Astrocyte (in vitro differentiated cells and primary cell): ENCODE measurements around the gene NAP1L4. TPM values are rescaled to one million over a fixed set of nuclear protein-coding genes. Genes with fewer than 3 reads are reported as not detected.

ENCODE experiments used
- DNase-seq: peaks from one replicate; pipeline ENCODE4 v3.0.0-alpha.2; 2010; ENCODE audit warnings: low read depth
- FAIRE-seq: peaks from 2 replicates; lab custom pipeline; 2011; peaks lifted over from hg19 to GRCh38; lab: Jason Lieb, UNC
- H2AFZ ChIP-seq: 2 replicates; pipeline ENCODE4 v1.6.0; 2012; ENCODE audit warnings: low read depth, low read length, inconsistent platforms
- H3K27ac ChIP-seq: 2 replicates; pipeline ENCODE4 v1.5.1; 2011; ENCODE audit warnings: low read depth, low read length, inconsistent platforms
- H3K27me3 ChIP-seq: 2 replicates; pipeline ENCODE4 v1.6.0; 2011; ENCODE audit warnings: low read length, inconsistent platforms; ENCODE audit not compliant: insufficient read depth
- H3K36me3 ChIP-seq: 2 replicates; pipeline ENCODE4 v1.5.1; 2011; ENCODE audit warnings: low read length, inconsistent platforms; ENCODE audit not compliant: insufficient read depth
- H3K4me1 ChIP-seq: 2 replicates; pipeline ENCODE4 v1.5.1; 2011; ENCODE audit warnings: low read length, inconsistent platforms; ENCODE audit not compliant: insufficient read depth
- H3K4me2 ChIP-seq: 2 replicates; pipeline ENCODE4 v1.6.0; 2012; ENCODE audit warnings: low read length, inconsistent platforms
- H3K4me3 ChIP-seq: 2 replicates; pipeline ENCODE4 v1.5.1; 2011; ENCODE audit warnings: low read depth, mild to moderate bottlenecking, low read length, inconsistent platforms; ENCODE audit not compliant: insufficient read depth
- H3K79me2 ChIP-seq: 2 replicates; pipeline ENCODE4 v1.6.0; 2012; ENCODE audit warnings: mild to moderate bottlenecking, low read length, inconsistent platforms; ENCODE audit not compliant: insufficient read depth
- H3K9ac ChIP-seq: 2 replicates; pipeline ENCODE4 v1.6.0; 2012; ENCODE audit warnings: mild to moderate bottlenecking, low read length, inconsistent platforms
- H3K9me3 ChIP-seq: 2 replicates; pipeline ENCODE4 v1.5.1; 2012; ENCODE audit warnings: low read depth, mild to moderate bottlenecking, low read length, inconsistent platforms; ENCODE audit not compliant: insufficient read depth
- H4K20me1 ChIP-seq: 2 replicates; pipeline ENCODE4 v1.6.0; 2012; ENCODE audit warnings: low read length, inconsistent platforms; ENCODE audit not compliant: insufficient read depth
- H3K27ac Mint-ChIP-seq: one replicate; pipeline ENCODE4 v1.8.0; 2021; ENCODE audit warnings: mild to moderate bottlenecking, mixed read lengths; ENCODE audit not compliant: unreplicated experiment
- H3K27me3 Mint-ChIP-seq: one replicate; pipeline ENCODE4 v1.8.0; 2021; ENCODE audit warnings: low read depth, mixed read lengths; ENCODE audit not compliant: unreplicated experiment
- H3K36me3 Mint-ChIP-seq: one replicate; pipeline ENCODE4 v1.8.0; 2021; ENCODE audit warnings: low read depth, mixed read lengths; ENCODE audit not compliant: unreplicated experiment
- H3K4me1 Mint-ChIP-seq: one replicate; pipeline ENCODE4 v1.8.0; 2021; ENCODE audit warnings: low read depth, mixed read lengths; ENCODE audit not compliant: unreplicated experiment
- H3K4me3 Mint-ChIP-seq: one replicate; pipeline ENCODE4 v1.8.0; 2021; ENCODE audit warnings: mild to moderate bottlenecking, moderate library complexity, mixed read lengths; ENCODE audit not compliant: unreplicated experiment
- H3K9me3 Mint-ChIP-seq: one replicate; pipeline ENCODE4 v1.8.0; 2021; ENCODE audit warnings: mild to moderate bottlenecking, mixed read lengths; ENCODE audit not compliant: unreplicated experiment
- CTCF ChIP-seq: IDR thresholded peaks from 2 replicates; pipeline ENCODE4 v1.5.1; 2011; ENCODE audit warnings: low read depth, mild to moderate bottlenecking, inconsistent platforms, low read length, moderate library complexity; ENCODE audit not compliant: insufficient read depth
- EZH2 ChIP-seq: IDR thresholded peaks from 2 replicates; pipeline ENCODE4 v1.6.1; 2012; ENCODE audit warnings: mild to moderate bottlenecking, low read length, inconsistent platforms; ENCODE audit not compliant: insufficient read depth
- total RNA-seq: library from RNA; stranded (reverse); gene quantifications from 2 replicates; pipeline ENCODE4 v1.2.1, GENCODE V29; 2021

The NAP1L4 gene
- total RNA-seq, 1 donor from 2014 or later = 153 TPM

DNA sequence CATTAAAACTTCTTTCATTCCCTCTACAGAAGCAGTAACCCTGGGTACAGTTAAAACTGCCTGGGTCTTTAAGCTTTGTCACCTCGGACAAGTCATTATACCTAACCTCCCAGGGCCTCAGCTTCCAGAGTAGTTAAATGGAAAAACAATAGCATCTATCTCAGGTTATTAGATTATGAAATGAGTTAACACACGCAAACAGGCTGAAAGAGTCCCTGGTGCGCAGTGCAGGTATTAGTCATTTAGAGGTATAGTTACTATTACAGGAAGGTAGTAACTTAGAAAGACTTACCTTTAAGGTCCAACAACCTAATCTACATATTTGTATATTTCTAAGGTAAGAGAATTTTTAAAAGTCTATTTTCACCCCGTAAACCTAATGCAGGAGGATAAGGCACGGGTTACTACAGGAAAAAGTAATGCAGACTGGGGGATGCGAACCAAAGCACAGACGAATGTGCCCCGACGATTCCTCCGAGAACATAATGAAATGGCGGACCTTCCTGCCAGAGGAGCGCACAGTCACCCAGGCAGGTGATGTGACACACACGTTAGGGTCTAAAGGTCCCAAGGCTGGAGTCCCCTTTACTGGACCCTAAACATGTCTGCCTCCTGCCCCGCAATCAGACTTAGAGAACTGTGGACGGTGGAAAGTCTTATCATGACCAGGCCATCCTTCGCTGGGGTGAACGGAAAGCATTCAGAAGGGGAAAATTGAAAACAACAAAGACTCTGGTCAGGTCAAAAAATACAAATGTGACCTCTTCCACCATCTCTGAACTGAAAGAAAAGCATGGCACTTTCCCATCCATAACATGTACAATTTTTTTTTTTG is 1.3 kb downstream of the NAP1L4 start:
- peak overlapping the region; percentile 98 for H3K4me2 ChIP-seq
- Mint-ChIP-seq H3K27ac (peak overlapping the region; percentile 95), H3K27me3 (no peaks in the 10 kb centered on the region), H3K36me3 (no peaks in the 10 kb centered on the region), H3K4me3 (peak overlapping the region; percentile 100), H3K9me3 (no peaks in the 10 kb centered on the region), H3K4me1 (peaks cover 21% of the 10 kb centered on the region)
- H3K36me3 ChIP-seq = no peaks in the 10 kb centered on the region
- FAIRE-seq (no peak), DNase-seq (no peak)
- peak overlapping the region; percentile 90 for H3K27ac ChIP-seq
- H3K79me2 ChIP-seq = peaks cover 62% of the 10 kb centered on the region
- no peak overlapping the region for H2AFZ ChIP-seq
- H3K9me3 ChIP-seq = no peaks in the 10 kb centered on the region
- H3K9ac ChIP-seq = peak overlapping the region; percentile 90
- H3K4me1 ChIP-seq = peaks cover 25% of the 10 kb centered on the region
- peak overlapping the region; percentile 95 for H3K4me3 ChIP-seq
- H4K20me1 ChIP-seq = peaks cover 56% of the 10 kb centered on the region
- TF ChIP-seq EZH2 (no peak), CTCF (no peak)
- no peaks in the 10 kb centered on the region for H3K27me3 ChIP-seq

DNA sequence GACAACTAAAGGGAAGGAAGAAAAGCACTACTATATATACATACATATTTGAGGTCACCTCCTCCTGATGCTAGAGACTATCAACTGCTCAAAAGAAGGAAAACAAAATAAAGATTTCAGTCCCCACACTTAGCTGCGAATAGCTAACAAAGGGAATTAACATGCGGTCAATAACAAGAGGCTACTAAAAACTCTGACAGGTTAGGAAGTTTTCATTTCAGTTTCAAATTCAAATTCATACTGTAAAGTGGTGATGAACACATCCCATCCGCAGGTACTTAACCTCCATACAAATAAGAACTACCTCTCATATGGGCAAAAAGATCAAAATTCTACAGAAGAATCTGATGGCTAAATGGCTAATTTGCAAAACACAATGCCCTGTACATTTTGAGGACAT is 2.6 kb downstream of the NAP1L4 start:
- Histone ChIP-seq H4K20me1 (peaks cover 62% of the 10 kb centered on the region), H3K27me3 (no peaks in the 10 kb centered on the region), H3K9ac (peak overlapping the region; percentile 90), H3K36me3 (no peaks in the 10 kb centered on the region), H3K27ac (no peak overlapping the region), H3K4me2 (peak overlapping the region; percentile 98), H3K79me2 (peaks cover 75% of the 10 kb centered on the region), H3K9me3 (no peaks in the 10 kb centered on the region), H3K4me3 (peak overlapping the region; percentile 95), H3K4me1 (peaks cover 25% of the 10 kb centered on the region), H2AFZ (no peak overlapping the region)
- H3K4me3 Mint-ChIP-seq = peak overlapping the region; percentile 100
- DNase-seq (no peak), FAIRE-seq (no peak)
- H3K27me3 Mint-ChIP-seq = no peaks in the 10 kb centered on the region
- TF ChIP-seq EZH2 = no peak
- no peak for TF ChIP-seq CTCF
- H3K9me3 Mint-ChIP-seq = no peaks in the 10 kb centered on the region
- H3K27ac Mint-ChIP-seq = no peak overlapping the region
- H3K4me1 Mint-ChIP-seq = peaks cover 21% of the 10 kb centered on the region
- no peaks in the 10 kb centered on the region for H3K36me3 Mint-ChIP-seq

GRCh38 chr11:2989006-2989405 is 3.1 kb downstream of the NAP1L4 start:
- peaks cover 25% of the 10 kb centered on the region for H3K4me1 ChIP-seq
- peaks cover 23% of the 10 kb centered on the region for H3K4me1 Mint-ChIP-seq
- peak overlapping the region; percentile 16 for H3K27ac Mint-ChIP-seq
- no peaks in the 10 kb centered on the region for H3K9me3 Mint-ChIP-seq
- no peaks in the 10 kb centered on the region for H3K36me3 ChIP-seq
- peak overlapping the region; percentile 90 for H3K9ac ChIP-seq
- no peaks in the 10 kb centered on the region for H3K27me3 Mint-ChIP-seq
- H3K4me3 ChIP-seq = peak overlapping the region; percentile 95
- DNase-seq (no peak), FAIRE-seq (no peak)
- no peaks in the 10 kb centered on the region for H3K36me3 Mint-ChIP-seq
- H3K4me3 Mint-ChIP-seq = peak overlapping the region; percentile 100
- no peaks in the 10 kb centered on the region for H3K9me3 ChIP-seq
- TF ChIP-seq CTCF (no peak), EZH2 (no peak)
- no peaks in the 10 kb centered on the region for H3K27me3 ChIP-seq
- H3K27ac ChIP-seq = peak overlapping the region; percentile 23
- H2AFZ ChIP-seq = no peak overlapping the region
- peak overlapping the region; percentile 98 for H3K4me2 ChIP-seq
- H3K79me2 ChIP-seq = peaks cover 81% of the 10 kb centered on the region
- peaks cover 67% of the 10 kb centered on the region for H4K20me1 ChIP-seq
